Fibroblast of skin of back (primary cell): ENCODE measurements around the gene CTNNBIP1.

Experiments used
- DNase-seq: peaks from one replicate; pipeline ENCODE4 v3.0.0-alpha.2; 2013

CTNNBIP1 gene

DNA sequence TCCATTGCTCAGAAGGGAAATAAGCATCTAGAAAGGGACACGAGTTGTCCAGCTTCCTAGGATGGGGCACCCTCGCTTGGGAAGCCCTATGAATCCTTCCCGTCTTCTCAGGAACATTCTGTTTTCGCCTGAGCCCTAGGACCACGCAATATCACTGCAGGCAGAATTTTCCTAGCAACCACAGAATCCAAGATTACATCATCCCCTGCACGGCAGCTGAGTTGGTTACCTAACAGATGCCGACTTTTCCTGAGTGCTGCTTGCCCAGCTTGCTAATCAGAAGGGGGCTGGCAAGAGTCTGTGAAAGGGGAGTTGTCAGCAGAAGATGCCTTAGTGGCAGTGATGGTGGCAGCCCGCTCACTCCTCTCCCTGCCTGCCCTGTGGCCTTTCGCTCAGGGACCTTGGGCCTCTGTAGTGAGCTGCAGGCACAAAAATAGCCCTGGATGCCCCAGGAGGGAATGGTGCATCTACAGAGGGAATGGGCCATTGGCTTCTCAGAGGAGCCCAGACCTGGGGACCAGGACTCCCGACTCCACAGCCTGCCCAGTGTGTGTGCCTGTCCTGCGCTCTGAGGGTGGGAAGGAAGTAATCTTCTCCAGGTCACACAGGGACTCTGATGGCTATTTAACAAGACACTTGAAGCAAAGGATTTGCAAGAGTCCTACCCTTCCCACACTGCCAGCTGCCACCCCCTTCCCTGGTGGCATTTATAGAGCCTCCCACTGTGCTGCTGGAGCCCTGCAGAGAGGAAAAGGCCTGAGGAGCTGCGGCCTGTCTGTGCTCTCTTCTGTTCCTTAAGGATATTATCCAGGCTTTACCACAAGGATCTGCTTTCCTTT is 57.4 kb downstream of the CTNNBIP1 start:
- DNase-seq: peak; percentile 35

DNA sequence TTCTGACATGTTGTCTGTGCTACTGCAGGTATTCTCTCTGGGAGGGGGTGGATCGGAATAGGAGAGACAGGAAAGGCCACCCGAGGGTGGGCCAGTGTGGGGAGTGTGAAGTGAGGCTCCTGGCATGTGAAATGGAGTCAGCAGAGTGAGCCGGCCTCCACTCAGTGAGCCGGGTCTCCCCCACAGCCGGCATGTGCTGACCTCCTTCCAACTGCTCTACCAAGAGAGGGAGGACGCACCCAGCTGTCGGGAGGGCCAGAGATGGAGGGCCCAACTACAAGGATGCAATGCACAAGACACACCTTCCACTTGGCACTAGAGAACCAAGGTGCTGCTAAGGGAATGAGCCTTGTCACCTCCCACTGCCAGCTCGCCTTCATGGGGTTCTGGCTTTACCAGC is 58.1 kb downstream of the CTNNBIP1 start:
- DNase-seq: no peak

DNA sequence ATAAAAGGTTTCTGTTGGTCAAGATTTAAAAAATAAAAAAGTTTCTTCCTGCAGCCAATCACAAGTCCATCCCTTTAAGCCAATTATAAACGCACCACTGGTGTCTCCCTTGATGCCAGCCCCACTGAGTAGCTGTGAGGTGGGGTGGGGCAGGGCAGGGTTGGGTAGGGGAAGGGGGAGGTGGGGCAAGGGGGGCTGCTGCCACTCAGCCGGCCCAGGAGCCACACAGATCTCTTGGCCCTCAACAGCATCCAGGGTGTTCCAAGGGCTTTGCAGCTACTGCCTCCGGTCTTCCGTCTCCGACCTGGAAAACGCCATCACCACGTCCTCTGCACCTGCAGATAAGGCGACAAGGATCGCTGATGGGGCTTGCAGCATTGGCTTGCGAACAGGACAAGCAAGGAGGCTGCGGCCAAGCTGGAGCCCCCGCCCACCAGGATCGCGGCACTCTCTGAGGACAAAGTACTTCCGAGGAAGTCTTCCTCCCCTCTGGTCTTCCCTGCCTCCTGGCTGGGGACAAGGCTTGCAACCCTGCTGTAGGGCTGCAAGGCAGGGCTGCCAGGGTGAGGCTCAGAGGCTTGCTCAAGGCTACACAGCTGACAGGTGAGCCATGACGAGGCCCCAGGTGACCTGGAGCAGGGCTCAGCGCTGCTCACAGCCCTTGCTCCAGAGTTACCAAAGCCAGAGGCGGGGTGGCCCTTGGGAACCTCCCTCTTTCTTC is 59.5 kb downstream of the CTNNBIP1 start:
- no peak for DNase-seq

DNA sequence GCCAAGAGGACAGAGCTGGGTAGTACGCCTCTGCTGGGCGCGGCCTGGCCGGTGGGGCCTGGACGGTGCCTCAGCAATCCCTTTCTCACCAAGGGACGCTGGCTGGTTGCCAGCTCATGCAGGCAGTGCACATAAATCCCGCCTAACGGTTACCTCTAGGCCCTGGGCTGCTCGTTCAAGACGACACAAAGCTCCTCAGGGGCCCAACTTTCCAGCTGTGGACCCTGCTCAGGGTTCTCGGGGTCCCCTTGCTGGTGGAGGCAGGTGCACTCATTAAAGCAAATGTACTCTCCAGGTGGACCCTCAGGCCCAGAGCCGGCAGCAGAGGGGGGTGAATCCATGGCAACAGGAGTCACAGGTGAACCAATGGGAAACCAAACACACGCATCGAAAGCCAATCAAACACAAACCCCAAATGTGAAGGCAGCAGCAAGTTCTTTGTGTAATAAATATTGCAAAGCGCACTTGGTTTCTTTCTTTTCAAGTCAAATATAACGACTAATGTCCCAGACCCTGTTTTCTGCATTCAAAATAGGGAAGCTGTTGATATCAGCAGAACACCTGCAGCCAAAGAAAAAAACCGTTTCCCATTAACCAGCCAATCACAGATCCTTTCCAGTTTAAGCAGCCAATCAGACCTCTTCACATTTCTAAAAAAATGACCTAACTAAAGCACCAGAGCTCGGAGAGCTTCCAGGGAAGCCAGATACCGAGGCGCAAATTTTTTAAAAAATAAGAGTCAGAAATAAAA is 60.2 kb downstream of the CTNNBIP1 start:
- DNase-seq: no peak

DNA sequence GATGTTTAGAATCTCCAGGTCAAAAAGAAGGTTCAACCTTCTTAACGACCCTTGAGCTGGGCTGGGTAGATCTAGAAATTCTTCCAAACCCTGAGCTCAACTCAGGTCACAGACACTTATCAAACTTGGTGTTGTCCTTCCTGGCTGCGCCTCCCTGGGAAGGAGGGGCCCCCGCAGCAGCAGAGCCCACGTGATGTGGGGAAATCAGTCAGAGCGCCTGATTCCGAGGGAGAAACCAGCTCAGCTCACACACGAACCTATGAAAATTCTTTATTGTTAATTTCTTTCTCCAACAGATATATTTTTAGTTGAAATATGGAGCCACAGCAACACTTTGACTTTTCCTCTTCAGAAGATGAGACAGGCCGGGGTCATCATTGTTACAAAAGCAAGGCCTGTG is 62.0 kb downstream of the CTNNBIP1 start:
- no peak for DNase-seq

DNA sequence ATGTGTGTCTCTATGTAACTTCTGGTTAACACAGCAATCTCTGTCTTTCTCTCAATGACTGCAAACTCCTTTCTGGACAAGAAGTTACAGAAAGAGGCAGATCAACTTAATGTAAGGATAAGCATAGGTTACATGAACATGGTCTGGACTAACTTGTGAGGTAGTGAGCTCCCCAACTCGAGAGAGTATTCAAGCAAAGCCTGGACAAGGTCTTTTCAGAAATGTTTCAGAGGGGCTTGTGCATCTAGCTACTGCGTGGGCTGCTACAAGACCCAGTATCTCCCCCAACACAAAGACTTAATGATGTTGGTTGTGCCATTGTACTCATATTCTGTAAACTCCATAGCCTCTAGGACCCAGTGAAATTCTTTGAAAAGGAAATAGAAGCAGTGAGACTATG is 62.8 kb downstream of the CTNNBIP1 start:
- no peak for DNase-seq

DNA sequence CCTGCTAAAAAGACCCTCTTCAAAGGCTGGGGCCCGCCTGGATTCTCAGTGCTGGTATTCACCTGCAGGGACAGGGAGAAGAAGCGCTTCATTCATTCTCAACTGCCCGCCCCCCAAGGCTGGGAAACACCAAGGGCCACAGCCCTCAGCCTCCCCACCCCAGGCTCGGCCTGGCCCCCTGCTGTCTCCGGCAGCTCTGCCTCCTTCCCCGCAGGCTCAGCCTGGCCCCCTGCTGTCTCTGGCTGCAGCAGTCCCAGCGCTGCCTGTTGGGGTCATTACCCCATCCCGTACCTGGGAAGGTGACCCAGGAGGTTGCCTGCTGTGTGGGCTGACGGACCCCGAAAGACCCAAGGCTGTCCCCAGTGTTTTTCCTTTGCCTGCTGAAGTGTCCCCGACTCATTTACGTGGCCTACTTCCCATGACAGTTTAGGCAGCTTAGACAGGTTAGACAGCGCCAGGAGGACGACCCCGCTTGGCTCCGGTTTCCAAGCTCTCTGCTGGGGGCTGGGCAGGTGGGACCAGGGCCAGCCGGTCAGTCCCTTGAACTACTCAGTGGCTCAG is 63.4 kb downstream of the CTNNBIP1 start:
- DNase-seq: no peak

DNA sequence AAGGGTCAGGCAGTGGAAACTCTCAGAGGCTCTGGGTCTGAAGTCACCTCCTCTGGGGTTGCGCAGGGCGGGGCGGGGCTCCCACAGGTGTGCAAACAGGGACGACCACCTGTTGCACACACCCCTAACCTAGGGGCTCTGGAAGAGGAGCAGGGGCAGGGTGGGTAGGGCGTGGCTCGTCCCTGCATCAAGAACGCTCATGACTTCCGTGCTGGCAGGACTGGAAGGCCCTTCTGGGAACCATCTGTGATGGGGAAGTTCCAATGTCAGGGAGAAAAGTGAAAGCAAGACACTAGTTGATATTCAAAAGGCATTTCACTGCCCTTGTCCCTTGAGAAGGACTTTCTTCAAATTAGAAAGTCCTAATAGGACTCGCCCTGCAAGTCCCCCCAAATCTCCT is 64.2 kb downstream of the CTNNBIP1 start:
- DNase-seq: no peak

DNA sequence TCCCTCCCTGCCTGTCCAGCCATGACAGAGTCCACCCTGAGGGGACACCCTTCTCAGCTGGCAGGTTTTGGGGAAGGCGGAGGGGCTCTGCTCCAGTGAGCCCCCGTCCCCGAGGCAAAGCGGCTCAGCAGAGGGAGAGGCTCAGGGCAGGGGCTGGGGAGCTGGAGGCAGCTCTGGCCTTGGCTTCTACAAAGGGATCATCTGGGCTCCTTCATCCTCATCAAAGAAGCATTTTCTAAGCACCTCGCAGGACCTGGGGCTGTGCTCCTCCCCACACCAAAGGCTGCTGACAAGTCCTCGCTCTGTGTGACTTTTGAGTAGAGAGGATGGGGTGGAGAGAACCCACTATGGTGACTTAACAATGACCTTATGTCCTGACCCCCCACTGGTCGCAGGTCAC is 65.3 kb downstream of the CTNNBIP1 start:
- no peak for DNase-seq

DNA sequence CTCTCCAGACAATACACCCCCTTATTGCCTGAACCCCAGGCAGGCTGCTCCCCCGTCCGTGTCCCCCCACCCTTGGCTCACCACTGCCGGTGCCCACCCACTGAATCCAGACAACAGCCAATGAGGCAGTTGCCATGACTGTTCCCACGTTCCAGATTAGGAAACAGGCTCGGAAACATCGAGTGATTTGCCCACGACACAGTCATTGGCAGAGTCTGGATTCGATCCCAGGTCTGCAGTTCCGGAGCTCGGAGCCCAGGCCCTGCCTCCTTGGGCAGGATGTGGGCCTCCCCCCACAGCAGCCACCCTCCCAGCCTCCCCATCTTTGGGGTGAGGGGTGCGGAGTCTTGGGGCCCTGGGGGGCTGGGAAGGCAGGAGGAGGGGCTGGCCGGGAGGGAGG is 66.0 kb downstream of the CTNNBIP1 start:
- DNase-seq: no peak

DNA sequence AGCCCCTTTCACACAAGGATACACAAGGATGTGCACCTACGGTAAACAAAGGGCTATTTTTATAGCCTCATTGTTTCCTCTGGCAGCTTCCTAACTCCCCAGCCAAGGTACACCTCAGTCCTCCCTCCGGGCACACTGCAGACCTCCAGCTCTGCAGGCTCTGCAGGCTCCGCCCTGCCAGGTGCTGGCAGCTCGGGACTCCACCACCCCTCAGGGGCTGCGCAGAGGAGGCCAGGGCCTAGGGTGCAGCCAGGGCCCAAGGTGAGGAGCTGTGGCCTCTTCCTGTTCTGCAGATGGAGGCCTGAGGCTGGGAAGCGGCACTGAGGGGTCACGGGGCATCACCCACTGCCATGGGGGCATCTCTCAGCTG is 66.5 kb downstream of the CTNNBIP1 start:
- no peak for DNase-seq

DNA sequence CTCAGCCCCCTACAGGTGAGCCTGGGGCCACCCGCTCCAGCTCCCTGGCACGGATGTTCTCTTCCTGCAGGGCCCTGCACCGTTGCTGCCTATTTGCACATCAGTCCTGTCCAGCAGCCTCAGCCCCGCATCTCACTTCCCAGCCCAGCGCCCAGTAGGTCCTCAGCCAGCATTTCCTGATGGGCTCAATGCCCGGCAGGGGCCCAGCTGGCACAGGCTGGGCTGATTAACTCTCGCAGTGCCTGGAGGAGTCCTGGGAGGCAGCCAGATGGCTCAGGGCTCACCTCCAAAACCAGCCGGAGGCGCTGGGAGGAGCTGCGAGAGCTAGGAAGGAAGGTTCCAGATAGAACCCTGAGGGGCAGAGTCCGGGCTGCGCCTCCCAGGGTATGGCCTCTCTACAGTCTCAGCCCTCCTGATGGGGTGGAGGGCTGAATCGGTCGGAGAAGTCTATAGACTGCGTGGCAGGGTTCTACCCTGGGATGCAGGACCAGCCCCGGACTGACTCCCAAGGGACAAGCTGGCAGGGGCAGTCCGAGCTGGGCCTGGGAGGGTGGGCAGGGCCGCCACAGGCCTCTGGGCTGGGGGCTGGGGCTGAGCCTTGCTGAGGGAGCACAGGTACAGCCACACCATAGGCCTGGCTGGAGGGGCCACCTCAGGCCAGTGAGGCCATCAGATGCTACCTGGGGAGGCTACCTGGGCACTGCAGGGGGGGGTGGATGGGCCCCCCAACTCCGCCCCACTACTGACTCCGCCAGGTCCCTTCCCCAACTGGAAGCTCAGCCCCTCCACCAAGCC is 67.1 kb downstream of the CTNNBIP1 start:
- DNase-seq: no peak

DNA sequence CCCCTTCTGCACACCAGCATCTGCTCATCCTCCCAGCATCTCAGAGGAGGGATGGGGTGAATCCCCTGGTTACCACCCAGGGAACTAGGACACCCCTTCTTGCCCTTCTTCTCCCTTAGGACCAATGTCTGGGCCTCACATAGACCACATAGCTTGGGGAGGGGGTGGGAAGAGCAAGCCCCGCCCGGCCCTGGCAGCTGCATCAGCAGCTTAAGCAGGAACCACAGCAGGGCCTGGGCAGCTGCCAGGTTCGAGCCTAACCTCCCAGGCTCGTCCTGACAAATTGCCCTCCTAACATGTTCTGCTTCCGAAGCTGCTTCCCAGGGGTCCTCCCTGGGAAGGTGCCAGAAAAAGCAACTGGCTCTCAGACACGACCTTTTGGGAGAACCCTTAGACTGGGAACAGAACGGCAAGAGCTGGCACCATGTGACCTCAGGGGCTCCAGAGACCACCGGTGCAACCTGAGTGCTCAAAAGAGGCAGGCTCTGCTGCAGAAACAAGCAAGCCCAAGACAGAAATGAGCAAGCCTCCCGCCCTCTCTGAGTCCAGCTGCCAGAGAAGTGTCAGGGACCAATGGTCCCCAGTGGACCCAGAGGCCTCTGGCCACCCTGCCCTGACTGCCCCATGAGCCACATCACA is 67.9 kb downstream of the CTNNBIP1 start:
- no peak for DNase-seq

DNA sequence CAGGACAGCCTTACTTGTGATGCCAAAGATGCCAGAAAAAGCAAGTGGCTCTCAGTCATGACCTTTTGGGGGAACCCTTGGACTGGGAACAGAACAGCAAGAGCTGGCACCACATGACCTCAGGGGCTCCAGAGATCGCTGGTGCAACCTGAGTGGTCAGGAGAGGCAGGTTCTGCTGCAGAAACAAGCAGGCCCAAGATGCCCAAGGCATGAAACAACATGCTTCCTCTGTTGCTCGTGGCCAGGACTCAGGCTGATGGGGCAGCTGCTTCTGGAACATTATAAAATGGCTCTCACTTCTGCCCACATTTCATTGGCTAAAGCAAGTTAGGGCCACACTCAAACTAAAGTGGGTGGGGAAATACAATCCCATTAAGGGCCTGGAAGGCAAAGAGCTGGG is 68.6 kb downstream of the CTNNBIP1 start:
- DNase-seq: no peak

DNA sequence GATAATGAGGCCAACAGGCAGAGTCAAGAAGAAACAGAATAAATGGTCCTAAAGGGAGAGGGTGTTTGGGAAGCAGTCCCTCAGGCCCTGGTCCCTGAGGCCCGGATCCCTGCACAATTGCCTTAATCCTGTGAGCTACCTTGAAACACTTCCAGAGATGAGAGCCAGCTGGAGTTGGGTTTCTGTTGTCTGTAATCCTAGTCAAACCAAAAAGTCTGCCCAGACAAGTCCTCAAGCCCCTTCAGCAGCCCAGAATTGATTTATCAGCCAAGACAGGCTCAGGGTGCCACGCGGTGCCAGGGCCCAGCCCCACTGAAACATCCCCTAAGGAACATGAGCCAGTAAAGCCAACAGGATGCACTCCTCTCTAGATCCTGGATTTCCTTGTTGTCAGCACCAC is 69.9 kb downstream of the CTNNBIP1 start:
- no peak for DNase-seq

DNA sequence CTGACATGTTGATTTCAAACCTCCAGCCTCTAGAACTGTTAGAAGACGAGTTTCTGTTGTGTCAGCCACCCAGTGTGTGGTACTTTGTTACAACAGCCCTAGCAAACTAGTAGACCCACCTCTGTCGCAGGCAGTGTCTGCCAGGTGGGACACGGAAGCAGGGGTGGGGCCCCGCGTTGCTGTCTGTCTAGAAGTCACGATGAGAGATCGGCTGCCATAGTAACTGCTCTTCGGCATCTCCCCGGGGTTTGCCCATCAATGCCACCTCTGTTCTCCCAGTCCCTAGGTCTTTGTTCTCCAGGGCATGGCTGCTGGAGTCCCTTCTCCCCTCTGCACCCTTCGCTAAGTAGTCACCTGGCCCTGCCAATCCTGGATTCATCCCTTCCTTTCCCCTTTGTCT is 71.1 kb downstream of the CTNNBIP1 start:
- DNase-seq: no peak

DNA sequence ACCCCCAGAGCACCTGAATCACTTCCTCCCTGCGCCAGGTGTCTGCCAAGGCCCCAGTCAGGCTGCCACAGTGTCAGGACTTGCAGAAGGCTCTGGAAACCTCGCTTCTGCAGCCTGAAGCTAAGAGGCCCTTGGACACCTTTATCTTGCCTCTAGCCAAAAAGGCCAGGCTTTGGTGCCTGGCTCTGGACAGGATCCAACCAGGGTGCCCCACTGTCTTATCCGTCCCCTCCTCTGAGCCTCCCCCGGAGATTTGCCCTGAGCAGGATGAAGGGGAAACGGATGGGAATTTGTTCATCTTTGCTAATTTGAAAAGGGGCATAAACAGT is 73.5 kb downstream of the CTNNBIP1 start:
- no peak for DNase-seq

DNA sequence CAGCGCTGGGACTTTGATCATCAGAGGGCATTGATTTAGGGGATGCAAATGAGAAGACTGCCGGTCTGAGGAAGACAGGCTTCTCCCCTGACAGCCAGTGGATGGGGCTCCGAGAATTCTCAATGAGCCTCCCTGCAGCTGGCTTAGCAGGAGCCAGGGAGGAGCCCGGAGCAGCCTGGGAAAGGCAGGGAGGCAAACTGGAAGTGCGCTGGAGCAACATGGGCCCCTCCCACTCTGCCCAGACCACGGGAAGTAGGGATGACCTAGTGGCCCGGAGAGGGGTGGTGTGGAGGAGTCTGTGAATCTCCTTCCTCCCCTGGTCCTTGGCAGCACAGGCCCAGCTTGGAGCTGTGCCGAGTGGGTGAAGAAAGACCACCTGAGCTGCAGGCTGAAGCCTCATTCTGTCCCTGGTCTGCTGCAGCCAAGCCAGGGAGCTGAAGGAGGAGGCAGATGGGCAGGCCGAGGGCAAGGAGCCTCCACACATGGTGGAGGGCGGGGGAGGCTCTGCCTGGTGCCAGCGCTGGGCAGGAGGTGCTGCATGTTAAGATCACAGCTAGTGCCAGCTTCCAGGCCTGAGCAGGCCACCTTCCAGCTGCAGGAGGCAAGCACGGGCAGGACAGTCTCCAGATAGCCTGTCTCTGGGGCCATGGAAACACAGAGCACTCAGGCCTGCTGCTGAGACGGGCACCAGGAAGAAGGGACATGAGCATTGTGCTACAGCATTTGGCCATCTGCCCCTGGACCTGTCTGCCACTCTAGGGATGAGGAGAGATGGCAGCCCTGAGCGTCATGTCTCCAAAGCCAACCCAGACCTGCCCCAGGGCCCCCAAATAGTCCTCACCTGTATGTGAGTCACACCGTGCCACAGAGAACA is 74.1 kb downstream of the CTNNBIP1 start:
- DNase-seq: peak; percentile 48

DNA sequence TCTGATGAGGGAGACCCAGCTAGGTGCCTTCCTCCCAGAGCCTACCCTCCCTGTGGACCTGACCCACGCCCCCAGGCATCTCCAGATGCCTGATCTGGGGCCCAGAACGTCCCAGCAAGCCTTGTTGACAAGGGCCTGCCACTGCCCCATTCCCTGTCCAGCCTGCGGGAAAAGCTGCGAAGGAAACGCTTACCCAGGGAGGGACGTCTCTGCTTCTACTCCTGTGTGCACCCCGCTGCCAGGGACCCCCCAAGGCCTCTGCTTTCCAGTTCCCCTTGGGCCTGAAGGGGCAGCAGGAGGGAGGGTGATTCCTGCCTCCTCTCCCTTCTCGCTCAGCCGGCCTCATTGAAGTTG is 74.7 kb downstream of the CTNNBIP1 start:
- DNase-seq: no peak

DNA sequence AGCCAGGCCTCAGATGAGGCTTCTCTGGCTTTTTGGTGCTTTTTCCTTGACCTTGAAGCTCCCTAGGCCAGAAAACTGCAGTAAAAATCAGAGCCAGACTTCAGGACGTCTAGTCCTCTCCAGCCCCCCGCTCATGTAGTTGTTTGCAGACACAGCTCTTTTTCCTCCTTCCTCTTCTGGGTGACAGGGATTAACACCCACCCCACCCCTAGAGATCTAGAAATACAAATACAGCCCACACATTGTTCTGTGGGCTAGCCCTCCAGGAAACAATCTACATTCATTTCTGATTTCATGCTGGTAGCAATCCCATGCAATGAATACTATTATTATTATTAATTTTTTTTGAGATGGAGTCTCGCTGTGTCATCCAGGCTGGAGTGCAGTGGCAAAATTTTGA is 76.4 kb downstream of the CTNNBIP1 start:
- no peak for DNase-seq

DNA sequence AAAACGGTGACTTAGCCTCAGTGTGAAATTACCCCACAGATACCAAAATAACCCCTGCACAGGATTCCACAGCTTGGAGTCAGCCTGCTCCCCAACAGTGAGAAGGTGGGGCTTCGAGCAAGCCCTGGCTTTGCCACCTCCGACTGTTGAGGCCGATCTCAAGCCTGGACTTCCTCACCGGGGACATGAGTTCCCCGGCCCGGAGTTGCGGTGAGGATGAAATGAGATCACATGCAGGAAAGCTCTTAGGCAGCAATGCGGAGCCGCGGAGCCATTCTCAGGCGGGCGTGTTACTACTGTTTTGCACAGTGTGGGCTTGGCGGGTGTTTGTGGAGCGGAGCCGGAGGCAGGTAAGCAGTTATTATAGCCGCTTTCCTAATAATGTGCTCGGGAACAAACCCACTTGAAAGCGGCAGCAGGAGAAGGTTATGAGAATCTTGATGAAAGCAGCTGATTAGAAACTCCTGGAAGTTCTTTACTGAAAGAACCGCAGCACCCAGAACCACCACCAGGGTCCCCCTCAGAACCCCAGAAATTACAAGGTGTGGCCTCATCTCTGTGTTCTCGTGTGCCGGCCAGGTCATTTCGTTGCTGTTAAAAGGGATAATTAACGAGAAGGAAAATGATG is 82.4 kb downstream of the CTNNBIP1 start:
- no peak for DNase-seq
